Cerebellar nuclear complex (tissue), 1 donor: ENCODE results near the gene COL19A1.
"Not testable (repeated sequence)": the region's sequence is repeated elsewhere in the genome, so short reads cannot be mapped to it uniquely, and the experiment has no call there.

Source experiments
- DNase-seq, 2 experiments: peaks; one replicate each; lab custom pipeline; 2025; lab: John Stamatoyannopoulos, UW

Gene COL19A1

DNA sequence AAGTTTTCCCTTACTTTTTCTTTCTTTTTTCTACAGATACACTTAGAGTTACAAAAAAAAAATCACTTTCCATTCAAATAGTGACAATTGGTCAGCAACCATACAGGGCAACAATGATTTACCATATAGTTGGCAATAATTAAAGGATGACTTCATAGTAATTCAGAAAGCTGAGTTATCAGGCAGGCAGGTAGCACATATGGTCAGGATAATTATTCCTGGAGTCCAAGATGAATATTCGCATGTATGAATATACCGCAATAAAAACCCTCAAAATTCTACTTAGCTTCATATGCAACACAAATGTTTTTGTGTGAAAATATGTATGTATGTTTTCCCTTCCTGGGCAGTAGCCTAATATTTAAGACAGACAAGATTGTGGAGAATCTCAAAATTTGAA is 34.5 kb downstream of the COL19A1 start:
- DNase-seq, result no peak

DNA sequence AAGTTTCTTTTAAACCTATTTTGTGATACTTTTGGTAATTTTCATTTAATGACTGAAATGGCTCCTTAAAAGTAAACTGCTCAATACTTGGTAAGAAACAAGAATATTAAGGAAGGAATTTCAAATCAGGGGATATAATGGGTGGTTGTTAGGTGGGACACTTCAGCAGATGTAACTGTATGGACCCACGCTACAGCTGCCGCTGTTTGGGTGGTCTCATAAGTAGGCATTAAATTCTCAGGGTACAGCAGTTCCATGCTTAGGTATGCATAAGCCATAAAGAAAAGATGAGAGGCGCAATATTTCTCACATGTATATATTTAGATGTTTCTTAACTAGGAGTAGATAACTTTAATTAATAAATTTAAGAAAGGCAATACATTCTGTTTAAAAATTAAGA is 35.0 kb downstream of the COL19A1 start:
- no peak for DNase-seq

DNA sequence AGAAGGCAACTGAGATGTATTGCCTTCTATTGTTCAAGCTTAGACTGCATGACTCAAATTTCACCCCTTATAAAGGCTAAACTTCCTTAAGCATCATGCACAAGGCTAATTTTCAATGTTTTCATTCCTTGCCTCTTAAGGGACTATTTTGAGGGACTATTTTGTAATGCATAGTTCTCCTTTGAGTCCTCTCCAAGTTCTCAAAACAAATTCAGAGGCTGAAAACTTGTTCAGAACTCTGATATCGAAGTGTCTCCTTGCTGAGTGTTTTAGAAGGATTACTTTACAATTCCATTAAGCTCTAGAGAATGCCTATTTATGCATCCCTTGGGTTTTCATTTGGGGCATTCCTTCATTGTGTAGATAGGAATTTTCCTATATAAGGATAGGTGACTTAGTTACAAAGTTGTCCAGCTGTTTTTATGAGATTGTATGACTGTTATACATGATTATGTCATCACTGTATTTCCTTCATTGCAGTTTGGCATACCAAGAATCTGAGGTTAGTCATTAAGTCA is 41.7 kb downstream of the COL19A1 start:
- DNase-seq, result no peak

DNA sequence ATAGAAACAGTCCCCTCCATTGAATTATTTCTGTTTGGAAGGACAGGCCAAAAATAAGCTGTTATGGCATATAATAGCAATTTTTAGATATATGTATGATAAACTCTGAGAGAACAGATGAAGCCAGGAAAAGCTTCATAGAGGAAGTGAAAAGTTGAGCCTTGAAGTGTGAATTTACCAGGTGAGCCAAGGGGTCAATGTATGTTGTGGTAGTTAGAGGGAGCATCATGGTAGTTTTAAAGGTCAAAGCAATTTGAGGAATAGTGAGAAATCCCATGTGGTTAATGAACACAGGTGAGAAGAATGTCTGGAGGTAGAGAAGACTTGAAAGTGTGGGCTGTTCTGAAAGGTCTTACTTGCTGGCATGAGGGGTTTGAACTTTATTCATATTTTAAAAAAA is 47.0 kb downstream of the COL19A1 start:
- no peak for DNase-seq

DNA sequence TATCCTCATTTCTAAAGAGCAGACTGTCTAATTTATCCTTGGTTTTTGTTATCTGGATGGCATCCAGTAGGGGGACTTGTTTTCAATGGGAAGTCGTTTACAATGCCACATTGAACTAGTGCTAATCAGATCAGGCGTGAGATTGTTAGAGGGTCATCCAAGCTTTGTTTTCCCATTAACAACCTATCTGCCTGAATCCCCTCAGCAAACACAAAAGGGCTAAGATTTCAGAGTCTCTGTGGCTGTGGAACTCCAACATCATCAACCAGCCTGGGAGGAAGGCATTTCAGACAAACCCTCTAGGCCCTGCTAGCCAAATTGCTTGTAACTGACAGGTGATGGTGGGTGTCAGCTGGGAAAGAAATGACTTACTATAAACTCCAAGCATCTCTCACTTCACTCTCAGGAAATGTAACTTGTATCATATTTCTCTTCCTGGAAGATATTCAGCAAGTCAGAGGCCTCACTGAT is 47.7 kb downstream of the COL19A1 start:
- DNase-seq, result no peak

DNA sequence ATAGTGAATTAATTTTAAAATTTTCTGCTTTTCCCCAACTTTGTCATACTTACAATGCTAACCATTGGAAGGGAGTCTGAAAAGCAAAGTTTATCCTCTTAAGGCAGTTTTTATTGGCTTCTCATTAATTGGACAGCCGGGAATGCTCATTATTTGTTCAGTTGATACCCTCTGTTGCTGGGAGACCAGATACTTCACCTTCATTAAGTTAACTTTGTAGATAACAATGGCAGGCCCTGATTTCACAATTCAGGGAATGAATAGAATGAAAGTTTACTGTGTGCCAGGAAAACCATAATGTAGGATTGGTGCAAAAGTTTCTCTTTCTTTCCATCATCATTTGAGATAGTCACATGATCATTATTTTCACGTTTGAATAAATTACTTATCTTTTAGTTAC is 49.0 kb downstream of the COL19A1 start:
- no peak for DNase-seq

DNA sequence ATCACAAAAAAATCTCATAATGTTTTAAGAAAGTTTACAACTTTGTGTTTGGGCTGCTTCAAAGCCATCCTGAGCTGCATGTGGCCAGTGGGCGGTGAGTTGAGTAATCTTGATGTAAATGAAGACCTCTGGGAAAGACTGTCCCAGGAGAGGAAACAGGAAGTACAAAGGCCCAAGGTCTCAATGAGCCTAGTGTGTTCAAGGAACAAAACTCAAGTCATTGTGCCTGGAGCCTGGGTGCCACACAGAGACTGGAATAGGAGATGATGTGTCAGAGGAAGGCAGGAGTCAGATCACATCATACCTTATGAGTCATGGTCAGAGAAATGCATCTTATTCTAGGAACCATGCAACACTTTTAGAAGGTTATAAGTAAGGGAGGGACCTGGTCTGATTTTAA is 51.5 kb downstream of the COL19A1 start:
- DNase-seq, result no peak

DNA sequence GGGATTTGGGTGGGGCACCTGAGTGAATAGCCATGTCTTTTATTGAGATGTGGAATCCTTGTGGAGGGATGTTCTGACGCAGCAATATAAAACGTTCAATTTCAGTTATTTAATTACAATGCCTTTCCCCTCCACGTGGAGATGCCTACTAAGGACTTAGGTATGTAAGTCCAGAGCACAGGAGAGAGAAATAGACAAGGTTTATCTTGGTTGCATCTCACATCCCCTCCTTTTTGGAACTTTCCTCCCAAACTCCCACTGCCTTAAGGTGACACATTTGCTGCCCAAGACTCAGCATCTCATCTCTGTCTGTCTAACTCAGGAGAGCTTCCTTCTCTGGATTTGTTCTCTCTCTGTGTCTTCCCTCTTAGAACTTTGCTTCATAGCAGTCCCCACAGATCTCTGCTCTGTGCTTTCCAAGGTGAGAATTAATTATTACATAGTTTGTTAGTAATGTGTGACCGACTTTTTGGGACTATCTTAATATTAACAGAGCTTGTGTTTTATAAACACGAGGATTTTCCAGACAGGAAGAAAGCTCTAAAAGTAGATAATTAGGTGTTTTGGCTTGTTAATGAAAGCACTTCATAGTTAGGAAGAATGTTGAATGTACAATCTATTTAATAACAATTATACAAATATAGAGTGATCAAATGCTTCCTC is 52.6 kb downstream of the COL19A1 start:
- DNase-seq, result no peak

DNA sequence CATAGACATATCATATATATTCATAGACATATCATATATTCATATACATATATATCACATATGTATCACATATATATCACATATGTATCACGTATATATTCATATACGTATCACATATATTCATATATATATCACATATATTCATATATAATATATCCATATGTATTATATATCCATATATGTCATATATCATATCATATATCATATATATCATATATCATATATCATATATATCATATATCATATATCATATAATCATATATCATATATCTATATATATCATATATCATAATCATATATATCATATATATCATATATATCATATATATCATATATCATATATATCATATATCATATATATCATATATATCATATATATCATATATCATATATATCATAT is 54.7 kb downstream of the COL19A1 start:
- DNase-seq, result not testable (repeated sequence)

DNA sequence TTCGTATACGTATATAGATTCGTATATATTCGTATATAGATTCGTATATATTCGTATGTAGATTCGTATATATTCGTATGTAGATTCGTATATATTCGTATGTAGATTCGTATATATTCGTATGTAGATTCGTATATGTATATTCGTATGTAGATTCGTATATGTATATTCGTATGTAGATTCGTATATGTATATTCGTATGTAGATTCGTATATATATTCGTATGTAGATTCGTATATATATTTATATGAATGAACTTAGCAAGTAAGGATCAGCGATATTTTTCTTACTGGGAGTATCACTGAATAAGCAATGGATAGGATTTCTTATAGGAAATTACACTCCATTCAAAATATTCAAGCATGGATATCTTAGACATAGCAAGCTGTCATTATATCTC is 55.3 kb downstream of the COL19A1 start:
- not testable (repeated sequence) for DNase-seq

DNA sequence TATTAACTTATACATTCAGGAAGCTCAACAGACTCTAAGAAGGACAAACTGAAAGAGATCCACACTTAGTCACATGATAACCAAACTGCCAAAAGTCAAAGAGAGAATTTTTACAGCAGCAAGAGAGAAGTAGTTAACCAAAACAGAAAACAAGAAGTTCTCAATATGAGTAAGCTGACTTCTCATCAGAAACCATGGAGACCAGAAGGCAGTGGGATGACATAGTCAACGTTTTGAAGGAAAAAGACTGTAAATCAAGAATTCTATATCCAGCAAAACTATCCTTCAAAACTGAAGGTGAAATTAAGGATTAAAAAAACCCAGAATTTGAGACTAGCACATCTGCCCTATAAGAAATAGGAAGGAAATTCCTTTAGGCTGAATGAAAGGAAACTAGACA is 60.4 kb downstream of the COL19A1 start:
- no peak for DNase-seq

DNA sequence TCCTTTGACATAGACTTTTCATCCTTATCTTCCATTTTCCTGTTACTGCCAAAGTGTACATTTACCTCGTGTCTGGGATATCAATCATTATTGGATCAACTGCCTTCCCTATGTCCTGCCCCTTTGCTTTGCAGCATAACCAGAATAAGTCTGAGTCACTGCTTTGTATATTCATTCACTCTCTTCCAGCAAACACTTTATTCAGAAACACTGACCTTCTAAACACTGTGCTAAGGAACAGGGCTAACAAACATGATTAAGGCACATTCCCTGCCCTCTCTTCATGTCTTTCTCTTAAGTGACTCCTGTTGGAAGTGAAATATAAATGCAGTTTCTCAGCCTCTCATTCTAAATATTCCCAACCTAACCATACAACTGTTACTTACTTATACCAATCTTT is 66.9 kb downstream of the COL19A1 start:
- DNase-seq, result no peak

DNA sequence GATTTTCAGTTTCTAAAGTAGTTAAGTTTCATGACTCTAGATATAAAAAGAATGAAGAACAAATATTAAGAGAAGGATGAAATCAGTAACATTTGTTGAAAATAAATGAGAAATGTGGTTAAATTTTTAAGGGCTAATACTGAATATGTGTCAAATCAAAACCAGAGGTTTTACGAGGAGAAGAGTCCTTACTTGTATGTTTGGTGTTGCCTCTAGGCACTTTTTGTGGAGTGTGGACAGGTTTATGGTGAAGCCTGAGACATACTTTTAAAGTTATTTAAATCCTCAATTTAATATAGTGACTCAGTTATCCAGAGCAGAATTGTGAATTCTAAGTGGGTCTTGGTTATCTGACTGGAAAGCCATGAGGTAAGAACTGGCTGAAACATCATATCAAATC is 68.7 kb downstream of the COL19A1 start:
- DNase-seq, result no peak

DNA sequence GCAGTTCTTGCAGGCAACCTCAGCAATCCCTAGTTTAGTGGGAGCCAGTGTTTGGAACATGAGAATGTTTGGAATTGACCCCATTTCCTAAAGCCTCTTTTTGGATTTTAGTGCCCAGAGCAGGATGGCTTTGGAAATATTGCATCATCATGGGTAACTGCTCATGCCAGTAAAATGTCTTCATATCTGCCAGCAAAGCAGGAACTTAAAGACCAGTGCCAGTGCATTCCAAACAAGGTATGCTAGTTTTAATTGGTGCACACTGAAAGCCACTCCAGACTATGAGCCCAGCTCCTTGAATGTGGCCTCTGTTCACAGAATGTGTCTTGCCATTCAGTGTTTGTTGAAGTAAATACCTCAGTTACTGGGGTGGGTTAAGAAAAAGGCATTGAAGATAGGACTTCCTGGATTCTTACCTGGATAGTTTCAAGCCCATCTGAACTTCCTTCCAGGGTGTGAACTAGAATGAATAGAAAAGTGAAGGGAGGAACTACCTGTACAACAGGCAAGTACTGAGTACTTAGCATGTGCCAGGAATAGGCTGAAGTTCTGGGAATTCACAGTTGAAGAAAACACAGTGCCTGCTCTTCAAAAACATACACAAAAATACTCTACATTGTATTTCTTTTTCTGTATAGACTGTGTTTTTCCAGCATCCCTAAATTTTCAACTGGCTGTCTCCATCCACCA is 70.5 kb downstream of the COL19A1 start:
- DNase-seq, result peak; percentile 10 to 43

DNA sequence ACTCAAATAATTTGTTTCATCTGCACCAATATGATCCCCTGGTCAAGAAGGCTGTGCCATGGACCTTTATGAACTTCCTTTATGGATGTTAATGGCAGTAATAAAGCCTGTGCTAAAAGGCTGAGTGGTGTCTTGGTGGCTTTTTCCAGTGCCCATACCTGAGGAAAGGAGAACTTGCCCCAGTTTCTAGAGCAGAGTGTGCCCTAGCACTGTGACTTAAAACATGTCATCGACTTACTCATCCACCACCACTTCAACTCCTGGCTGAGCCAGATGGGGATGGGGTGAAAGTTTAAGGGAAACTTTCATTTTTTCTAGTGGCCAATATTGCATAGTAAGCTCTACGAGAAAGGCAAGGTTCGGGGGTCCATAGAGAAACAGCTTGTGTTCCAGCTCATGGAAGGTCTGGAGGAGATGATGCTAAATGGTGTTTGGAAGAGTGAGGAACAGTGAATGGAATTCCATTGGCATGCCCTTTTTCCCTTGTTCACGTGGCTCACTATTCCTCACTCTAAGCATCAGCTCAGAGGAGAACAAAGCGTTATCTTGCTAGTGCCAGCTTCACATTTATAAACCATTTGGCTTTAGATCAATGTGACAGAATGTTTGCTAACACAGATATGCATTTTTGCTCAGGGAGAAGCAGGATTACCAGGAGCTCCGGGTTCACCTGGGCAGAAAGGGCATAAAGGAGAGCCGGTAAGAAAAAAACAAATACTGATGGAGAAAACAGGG is 71.2 kb downstream of the COL19A1 start:
- DNase-seq, result peak; percentile 42 to 81

DNA sequence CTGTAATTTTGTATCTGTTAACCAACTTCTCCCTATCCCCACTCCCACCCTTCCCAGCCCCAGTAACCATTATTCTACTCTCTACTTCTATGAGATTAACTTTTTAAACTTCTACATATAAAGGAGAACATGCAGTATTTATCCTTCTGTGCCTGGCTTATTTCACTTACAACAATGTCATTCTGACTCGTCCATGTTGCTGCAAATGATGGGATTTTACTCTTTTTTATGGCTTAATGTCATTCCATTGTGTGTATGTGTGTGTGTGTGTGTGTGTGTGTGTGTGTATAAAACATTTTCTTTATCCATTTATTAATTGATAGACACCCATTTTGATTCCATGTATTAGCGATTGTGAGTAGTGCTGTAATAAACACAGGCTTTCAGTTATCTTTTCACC is 76.1 kb downstream of the COL19A1 start:
- DNase-seq, result no peak

DNA sequence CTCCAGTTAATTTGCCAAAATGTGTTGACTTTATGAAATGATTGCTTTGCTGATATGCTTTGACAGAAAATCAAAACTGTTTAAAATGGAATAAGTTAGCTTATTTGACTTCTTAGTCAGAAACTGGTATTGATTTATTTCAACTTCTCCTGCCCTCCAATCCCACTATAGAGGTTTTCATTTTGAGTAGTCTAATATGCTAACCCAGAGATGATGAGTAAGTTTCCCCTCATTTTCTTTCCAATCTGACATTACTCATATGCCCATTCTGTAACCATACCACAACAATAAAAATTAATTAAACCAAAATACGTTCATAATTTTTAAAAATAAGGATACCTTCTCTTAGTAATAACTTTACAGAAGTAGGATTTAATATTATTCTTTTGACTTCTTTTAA is 78.8 kb downstream of the COL19A1 start:
- DNase-seq, result no peak

DNA sequence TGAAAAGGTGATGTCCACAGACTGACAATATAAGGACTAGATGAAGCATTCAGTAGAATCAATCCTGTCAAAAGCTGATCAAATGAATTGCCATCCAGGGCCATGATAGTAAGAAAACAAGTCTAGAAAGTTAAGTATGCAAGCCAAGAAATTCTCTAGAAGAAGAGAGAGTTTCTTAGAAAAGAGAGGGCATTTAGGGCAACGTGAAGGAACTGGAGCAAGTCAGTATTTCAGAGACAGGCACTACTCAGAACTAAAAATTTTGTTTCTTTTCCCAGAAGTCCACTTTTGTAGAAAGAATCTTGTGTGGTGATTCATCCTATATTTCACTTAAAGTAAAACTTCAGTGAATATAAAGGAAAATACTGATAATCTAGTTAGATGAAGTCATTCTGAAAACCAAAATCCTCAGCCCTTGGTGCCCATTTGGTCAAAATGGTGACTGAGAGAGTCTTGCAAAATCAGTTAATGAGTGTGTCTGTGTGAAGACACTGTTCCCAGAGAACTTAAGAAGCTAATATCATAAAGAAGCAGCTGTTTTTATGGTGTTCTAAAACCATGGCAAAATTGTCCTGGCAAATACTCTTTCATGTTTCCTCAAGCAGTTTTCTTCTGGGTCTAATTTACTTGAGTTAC is 82.2 kb downstream of the COL19A1 start:
- DNase-seq, result no peak

DNA sequence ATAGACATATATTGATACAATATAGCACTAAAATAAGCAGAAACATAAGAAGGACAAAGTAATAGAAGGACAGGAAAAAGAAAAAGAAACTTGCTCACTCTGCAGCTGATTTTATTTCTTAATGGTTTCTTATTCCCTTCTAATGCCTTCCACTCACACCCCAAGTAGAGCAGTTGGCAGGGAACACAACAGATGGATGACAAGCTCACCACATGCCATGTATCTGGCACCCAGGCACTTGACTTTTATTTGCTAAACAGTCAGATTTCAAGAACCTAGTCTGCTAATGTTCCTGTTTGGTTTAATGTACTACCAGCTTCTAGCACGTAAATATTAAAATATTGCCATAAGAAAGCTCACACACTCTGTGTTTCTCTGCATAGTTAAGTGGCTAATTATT is 87.1 kb downstream of the COL19A1 start:
- peak; percentile 53 to 94 for DNase-seq

DNA sequence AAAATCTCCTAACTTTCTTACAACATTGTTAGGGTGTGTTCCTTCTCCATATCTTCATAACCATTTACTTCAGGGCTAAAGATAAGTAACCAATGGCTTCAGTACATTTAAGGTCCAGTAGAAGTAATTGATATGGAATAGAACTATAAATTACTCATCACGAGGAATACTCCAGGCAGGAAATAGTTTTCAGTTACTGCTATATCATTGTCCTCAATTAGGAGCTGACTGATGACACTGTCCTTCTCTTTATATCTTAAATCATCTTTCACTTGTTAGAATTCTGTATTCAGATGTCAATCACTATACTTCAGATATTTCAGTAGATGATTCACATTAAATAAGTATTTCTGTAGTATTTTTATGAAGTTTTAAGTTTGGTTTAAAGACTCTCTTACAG is 88.4 kb downstream of the COL19A1 start:
- no peak for DNase-seq

DNA sequence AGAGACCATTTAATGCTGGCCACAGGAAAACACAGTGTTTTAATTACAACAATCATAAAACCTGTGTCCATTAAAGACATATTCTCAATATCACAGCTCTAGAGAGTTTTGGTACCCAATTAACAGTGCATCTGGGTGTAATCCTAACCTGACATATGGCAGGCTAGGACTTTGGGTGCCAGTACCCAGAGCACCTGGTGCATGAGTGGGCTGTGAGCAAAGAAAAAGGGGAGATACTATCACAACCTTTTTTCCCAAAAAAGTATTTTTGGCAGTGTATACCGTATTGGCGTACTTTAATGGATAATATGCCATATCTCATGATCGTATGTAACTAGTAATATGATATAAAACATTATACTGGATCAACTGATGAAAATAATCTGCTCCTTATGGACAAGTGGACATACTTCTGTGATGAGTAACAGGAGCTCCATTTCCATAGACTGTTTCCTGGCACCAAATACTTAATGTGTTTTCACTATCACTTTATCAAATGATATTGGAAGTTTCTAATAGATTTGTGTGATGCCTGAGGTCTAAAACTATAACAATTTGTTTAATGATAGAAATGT is 91.7 kb downstream of the COL19A1 start:
- peak in 1 of 2 experiments; percentile 34 for DNase-seq

DNA sequence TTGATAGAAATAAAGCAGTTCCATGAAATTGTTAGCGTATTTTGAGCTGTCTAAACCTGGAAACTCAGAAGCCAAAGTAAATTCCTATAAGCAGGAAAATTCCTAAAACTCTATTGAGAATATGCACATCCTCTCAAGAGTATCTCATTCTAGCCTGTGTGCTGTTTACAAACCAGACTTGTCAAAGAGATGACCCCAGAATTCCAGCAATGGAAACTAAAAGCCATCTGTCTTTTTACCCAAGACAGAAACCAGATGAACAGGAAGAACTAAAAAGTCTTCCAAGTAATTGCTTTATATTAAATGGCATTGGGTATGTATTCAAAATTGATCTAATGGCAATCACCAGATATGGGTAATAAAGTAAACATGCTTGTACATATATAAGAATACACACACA is 92.6 kb downstream of the COL19A1 start:
- no peak for DNase-seq
